Fibroblast of the aortic adventitia (primary cell): ENCODE measurements around the gene KCNK15. TPM values are rescaled to one million over a fixed set of nuclear protein-coding genes. Genes with fewer than 3 reads are reported as not detected.

Experiments
- DNase-seq: peaks from one replicate; pipeline ENCODE4 v3.0.0-alpha.2; 2010; ENCODE audit warnings: low read depth
- H3K4me3 ChIP-seq: 2 replicates; pipeline ENCODE4 v1.5.1; 2011; ENCODE audit warnings: low read depth, mild to moderate bottlenecking, control low read depth, low read length, moderate library complexity
- total RNA-seq: library from RNA; depleted of rRNA; stranded (reverse); fragments of >200 nt; gene quantifications from 2 replicates; pipeline ENCODE4 v1.2.3, GENCODE V29; 2012; ENCODE audit warnings: low replicate concordance
- TF ChIP-seq, protein P1 (sequence below): IDR thresholded peaks from 2 replicates; pipeline ENCODE4 v1.5.1; 2011; ENCODE audit warnings: mild to moderate bottlenecking, low read length, control low read depth, inconsistent platforms; ENCODE audit not compliant: insufficient read depth

Gene KCNK15
- total RNA-seq, 1 donor: 8.5 TPM

DNA sequence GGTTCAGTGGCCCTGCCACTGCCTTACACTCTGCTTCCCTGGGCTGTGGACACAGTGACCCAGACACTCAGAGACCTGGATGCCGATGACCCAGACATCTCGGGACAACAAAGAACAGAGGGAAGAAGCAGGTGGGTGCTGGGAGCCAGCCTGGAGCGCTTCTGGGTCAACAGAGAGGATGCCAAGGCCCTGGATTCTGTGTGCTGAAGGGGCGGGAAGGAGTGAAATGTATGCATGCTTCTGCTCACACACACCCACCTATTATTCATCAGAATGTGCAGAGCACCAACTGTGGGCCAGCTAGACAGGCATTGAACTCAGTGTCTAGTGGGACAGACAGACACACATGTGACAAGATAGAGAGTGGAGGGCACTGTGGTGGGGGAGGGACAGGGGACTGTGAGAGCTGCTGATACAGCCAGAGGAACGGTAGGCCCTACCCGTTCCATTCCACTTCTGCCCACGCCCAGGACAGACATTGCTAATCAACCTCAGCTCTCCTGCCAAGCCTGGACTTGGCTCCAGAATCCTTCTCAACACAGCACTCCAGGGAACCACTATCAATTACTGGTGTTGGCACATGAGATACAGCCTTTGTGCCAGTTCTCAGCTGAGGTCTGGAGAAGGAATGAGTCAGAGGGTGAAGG is 20.2 kb downstream of the KCNK15 start:
- peak; percentile 42 for DNase-seq
- TF ChIP-seq, protein P1, sequence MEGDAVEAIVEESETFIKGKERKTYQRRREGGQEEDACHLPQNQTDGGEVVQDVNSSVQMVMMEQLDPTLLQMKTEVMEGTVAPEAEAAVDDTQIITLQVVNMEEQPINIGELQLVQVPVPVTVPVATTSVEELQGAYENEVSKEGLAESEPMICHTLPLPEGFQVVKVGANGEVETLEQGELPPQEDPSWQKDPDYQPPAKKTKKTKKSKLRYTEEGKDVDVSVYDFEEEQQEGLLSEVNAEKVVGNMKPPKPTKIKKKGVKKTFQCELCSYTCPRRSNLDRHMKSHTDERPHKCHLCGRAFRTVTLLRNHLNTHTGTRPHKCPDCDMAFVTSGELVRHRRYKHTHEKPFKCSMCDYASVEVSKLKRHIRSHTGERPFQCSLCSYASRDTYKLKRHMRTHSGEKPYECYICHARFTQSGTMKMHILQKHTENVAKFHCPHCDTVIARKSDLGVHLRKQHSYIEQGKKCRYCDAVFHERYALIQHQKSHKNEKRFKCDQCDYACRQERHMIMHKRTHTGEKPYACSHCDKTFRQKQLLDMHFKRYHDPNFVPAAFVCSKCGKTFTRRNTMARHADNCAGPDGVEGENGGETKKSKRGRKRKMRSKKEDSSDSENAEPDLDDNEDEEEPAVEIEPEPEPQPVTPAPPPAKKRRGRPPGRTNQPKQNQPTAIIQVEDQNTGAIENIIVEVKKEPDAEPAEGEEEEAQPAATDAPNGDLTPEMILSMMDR: no peak
- H3K4me3 ChIP-seq: no peak overlapping the region

DNA sequence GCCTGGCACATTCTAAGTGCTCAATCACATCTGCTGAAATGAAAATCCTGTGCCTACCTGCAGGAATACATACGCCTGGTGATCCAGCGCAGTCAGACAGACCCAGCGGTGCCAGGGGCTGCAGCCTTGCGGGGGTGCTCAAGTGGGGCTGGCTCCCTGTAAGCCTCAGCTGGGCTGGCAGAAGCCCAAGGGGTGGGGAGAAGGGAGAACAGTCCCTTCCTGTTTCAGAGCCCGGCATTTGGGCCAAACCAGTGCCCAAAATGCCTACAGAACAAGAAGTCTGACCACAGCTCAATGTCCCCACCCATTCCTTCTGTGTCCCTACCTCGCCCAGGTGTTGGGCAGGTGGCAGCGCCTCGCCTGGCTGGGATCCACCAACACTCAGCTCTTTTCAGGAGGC is 22.6 kb downstream of the KCNK15 start:
- TF ChIP-seq, protein P1: no peak
- no peak for DNase-seq
- no peak overlapping the region for H3K4me3 ChIP-seq

DNA sequence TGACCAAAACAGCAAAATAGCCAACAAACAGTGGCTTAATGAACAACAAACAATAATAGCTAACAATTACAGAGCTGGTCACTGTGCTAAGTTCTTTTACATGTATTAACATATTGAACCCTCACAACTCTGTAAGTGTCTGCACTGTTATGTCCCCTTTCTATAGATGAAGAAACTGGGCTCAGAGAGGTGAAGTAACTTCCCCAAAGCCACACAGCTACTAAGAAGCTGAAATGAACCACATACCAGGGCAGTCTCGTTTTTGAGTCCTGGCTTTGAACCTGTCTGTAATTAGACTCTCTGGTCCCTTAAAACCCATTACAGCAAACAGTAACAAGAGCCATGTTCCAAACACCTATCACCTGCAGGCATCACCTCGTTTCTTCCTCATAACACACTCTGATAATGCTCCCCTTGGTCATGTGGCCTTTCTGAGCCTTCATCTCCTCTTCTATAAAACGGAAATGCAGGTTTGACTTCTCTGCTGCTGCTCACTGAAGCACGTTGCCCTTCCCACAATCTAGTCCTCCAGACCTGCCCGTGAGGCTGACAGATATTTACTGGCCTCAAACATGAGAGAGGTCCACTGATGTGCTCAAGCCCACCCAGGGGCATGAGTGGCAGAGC is 23.3 kb downstream of the KCNK15 start:
- TF ChIP-seq, protein P1: no peak
- no peak overlapping the region for H3K4me3 ChIP-seq
- DNase-seq: no peak

DNA sequence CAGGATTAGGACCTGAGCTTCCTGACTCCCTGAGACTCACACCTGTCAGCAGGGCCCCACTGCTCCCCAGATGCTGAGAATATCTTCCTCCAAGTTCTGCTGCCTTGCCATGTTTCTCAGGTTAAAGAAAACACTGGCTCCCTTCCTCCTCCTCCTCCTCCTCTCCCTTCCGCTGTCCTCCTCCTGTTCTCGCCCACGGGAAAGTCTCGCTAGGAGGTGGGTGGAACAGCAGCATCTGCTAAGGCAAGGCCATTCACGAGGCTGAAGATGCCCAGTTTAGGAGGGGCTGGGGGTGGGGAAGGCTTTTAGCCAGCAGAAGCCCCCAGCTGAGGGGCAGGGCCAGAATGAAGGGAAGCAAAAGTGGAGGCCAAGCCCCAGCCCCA is 23.8 kb downstream of the KCNK15 start:
- no peak for DNase-seq
- H3K4me3 ChIP-seq: no peak overlapping the region
- TF ChIP-seq, protein P1: no peak

DNA sequence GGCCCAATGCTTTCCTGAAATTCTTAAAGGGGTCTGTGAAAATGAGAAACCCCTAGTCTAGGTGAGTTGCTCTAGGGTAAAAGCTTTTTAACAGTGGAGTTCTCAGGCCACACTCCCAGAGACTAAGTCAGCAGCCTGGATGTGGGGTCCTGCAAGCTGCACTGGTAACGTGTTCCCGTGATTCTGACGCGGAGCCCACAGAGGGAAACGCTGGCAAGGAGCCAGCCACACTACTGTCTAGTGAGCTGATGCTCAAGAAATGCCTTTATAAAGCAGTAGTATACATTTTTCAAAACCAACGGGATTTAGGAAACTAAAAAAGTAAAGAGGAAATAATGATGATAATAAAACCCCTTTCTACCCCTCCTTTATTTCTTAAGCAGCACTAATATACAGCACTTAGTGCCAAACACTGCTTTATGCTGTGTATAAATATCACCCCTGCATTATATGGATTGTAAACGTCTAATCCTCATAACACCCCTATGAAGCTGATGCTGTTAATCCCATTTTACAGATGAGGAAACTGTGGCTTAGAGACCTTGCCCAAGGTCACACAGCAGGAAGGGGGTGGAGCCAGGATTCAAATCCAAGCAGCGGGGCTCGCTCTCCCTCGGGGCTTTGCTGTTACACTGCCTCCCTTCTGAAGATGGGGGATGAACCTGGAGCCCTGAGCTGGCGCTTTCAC is 25.0 kb downstream of the KCNK15 start:
- DNase-seq: no peak
- no peak overlapping the region for H3K4me3 ChIP-seq
- TF ChIP-seq, protein P1: no peak

DNA sequence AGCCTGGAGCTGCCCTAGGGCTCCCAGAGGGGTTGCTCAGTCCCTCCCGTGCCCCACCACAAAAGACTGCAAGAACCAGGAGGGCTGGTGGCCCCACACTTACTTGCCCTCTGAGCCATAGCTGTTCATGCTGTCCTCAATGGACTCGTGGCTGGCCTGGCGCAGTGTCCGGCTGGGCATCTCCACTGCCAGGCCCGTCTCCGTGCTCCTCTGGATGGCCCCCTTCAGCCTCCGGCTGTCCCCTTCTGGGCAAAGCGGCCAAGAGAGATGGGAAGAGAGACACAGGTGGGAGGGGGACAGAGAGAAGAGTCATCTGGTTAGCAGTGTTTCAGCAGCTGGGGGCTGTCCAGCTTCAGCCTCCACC is 25.5 kb downstream of the KCNK15 start:
- TF ChIP-seq, protein P1: no peak
- DNase-seq: no peak
- H3K4me3 ChIP-seq: no peak overlapping the region

DNA sequence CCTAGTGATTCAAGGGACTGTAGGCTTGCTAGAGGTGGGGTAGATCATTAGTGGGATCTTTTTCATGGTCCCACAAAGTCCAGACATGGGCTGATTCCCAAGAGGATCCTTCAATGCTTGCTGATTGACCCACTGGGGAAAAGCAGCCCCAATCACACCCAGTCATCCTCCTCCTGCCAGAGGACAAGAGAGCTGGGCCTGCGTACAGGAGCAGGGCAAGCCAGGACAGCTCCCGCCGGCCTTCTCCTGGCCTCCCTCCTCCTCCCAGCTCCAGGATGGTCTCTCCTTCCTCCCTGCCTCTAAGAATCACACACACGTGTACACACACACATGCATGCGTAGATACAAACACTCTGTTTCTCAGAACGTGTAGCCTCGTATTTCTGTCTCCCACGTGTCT is 27.0 kb downstream of the KCNK15 start:
- H3K4me3 ChIP-seq: no peak overlapping the region
- TF ChIP-seq, protein P1: no peak

More for the DNA sequence above, 27.0 kb downstream of the KCNK15 start:
- no peak for DNase-seq
